Stimulated activated CD4-positive, alpha-beta T cell treated with anti-CD3 and anti-CD28 coated beads, Interleukin-15, amount 100 ng/mL, for 24 hours (primary cell): ENCODE data around the gene ETF1.
A peak's percentile ranks its signal among the peaks of the same experiment; 100 is the strongest.

Source experiments
- DNase-seq: peaks from one replicate; pipeline ENCODE4 v3.0.0-alpha.2; 2020

Gene ETF1

GRCh38 chr5:138460032-138460693 is 82.9 kb downstream of the ETF1 start:
- DNase-seq = no peak

GRCh38 chr5:138459311-138459933 is 83.6 kb downstream of the ETF1 start:
- peak; percentile 95 for DNase-seq

GRCh38 chr5:138458856-138459255 is 84.2 kb downstream of the ETF1 start:
- DNase-seq = no peak

GRCh38 chr5:138458384-138458783 is 84.7 kb downstream of the ETF1 start:
- no peak for DNase-seq

- no peak for DNase-seq
These were observed 85.3 kb downstream of the ETF1 start for GRCh38 chr5:138457531-138458275.
